ENCODE results near the gene CPNE1.

Gene CPNE1

DNA sequence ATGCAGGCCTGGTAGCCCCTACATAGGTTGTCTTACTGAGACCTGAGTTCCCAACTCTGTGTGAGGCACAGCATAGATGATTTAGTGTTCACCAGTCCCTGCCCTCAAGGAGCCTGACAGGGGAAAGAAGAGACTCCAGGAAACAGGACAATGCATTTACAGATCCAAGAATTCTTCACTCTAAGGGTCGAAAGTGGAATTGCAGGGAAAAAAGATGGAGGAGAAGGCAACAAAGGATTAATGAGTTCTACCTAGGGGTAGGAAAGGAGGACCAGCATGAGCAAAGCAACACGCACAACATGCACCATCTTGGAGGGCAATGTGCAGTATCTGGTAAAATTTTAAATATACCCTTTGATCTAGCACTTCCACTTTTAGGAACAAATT is 43.1 kb downstream of the CPNE1 start:
- TF ChIP-seq TAF1 (IDR thresholded peaks at IDR 0.05; ENCODE audit: borderline replicate concordance, insufficient read depth, low read length) = no peak
- TF ChIP-seq POLR2AphosphoS5 (IDR thresholded peaks at IDR 0.05; ENCODE audit: low read depth, low read length) = no peak
- TF ChIP-seq FOXP2 (optimal IDR thresholded peaks at IDR 0.05; ENCODE audit: borderline replicate concordance, extremely low read depth, extremely low read length, insufficient read depth) = no peak
- TF ChIP-seq, protein P1, sequence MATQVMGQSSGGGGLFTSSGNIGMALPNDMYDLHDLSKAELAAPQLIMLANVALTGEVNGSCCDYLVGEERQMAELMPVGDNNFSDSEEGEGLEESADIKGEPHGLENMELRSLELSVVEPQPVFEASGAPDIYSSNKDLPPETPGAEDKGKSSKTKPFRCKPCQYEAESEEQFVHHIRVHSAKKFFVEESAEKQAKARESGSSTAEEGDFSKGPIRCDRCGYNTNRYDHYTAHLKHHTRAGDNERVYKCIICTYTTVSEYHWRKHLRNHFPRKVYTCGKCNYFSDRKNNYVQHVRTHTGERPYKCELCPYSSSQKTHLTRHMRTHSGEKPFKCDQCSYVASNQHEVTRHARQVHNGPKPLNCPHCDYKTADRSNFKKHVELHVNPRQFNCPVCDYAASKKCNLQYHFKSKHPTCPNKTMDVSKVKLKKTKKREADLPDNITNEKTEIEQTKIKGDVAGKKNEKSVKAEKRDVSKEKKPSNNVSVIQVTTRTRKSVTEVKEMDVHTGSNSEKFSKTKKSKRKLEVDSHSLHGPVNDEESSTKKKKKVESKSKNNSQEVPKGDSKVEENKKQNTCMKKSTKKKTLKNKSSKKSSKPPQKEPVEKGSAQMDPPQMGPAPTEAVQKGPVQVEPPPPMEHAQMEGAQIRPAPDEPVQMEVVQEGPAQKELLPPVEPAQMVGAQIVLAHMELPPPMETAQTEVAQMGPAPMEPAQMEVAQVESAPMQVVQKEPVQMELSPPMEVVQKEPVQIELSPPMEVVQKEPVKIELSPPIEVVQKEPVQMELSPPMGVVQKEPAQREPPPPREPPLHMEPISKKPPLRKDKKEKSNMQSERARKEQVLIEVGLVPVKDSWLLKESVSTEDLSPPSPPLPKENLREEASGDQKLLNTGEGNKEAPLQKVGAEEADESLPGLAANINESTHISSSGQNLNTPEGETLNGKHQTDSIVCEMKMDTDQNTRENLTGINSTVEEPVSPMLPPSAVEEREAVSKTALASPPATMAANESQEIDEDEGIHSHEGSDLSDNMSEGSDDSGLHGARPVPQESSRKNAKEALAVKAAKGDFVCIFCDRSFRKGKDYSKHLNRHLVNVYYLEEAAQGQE (IDR thresholded peaks at IDR 0.05; ENCODE audit: insufficient read depth in 1 of 2, low read depth in 2 of 2, low read length in 2 of 2) = no peak
- TF ChIP-seq SIN3A (IDR thresholded peaks at IDR 0.05; ENCODE audit: borderline replicate concordance, insufficient read depth, low read length) = no peak

DNA sequence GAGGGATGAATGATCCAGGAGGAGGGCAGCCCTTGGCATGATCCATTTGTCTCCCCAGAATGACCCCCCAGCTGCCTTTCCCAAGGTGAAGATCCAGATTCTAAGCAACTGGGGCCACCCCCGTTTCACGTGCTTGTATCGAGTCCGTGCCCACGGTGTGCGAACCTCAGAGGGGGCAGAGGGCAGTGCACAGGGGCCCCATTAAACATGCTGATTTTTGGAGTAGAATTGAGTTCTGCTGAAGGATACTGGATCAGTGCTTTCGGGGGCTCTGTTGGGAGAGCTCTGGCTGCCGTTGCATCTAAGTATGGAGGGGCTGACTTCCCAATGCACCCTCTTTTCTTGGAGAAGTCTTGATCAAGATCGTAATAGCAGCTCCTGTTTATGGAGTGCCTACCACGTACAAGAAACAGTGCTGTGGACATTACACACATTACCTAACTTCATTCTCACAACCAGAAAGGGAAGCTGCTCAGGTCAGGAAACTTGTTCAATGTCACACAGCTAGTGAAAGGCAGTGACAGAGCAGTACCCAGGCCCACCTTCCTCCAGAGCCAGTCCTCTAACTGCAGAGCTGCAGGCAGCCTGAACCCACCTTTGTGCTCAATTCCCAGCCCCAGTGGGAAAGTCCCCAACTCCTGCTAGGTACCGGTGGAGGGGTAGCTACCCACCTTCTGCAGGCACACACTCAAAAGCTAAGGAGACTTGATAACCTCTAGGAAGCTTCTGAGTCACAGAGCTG is 43.7 kb downstream of the CPNE1 start:
- TF ChIP-seq FOXP2 (optimal IDR thresholded peaks at IDR 0.05; ENCODE audit: borderline replicate concordance, extremely low read depth, extremely low read length, insufficient read depth) (no peak), SIN3A (IDR thresholded peaks at IDR 0.05; ENCODE audit: borderline replicate concordance, insufficient read depth, low read length) (no peak), TAF1 (IDR thresholded peaks at IDR 0.05; ENCODE audit: borderline replicate concordance, insufficient read depth, low read length) (no peak), POLR2AphosphoS5 (IDR thresholded peaks at IDR 0.05; ENCODE audit: low read depth, low read length) (no peak)
- TF ChIP-seq, protein P1 (IDR thresholded peaks at IDR 0.05; ENCODE audit: insufficient read depth in 1 of 2, low read depth in 2 of 2, low read length in 2 of 2) = no peak

GRCh38 chr20:35619196-35620095 is 45.3 kb downstream of the CPNE1 start:
- TF ChIP-seq POLR2AphosphoS5 (IDR thresholded peaks at IDR 0.05; ENCODE audit: low read depth, low read length) (peak; percentile 77), TAF1 (IDR thresholded peaks at IDR 0.05; ENCODE audit: borderline replicate concordance, insufficient read depth, low read length) (peak; percentile 55; the same call in 1 of the 2 replicates), FOXP2 (optimal IDR thresholded peaks at IDR 0.05; ENCODE audit: borderline replicate concordance, extremely low read depth, extremely low read length, insufficient read depth) (no peak), SIN3A (IDR thresholded peaks at IDR 0.05; ENCODE audit: borderline replicate concordance, insufficient read depth, low read length) (0 out of 2 replicates have a peak, but pooled peaks have one; percentile 32)

GRCh38 chr20:35618263-35619131 is 46.2 kb downstream of the CPNE1 start:
- TF ChIP-seq FOXP2 (optimal IDR thresholded peaks at IDR 0.05; ENCODE audit: borderline replicate concordance, extremely low read depth, extremely low read length, insufficient read depth) (no peak), SIN3A (IDR thresholded peaks at IDR 0.05; ENCODE audit: borderline replicate concordance, insufficient read depth, low read length) (no peak), TAF1 (IDR thresholded peaks at IDR 0.05; ENCODE audit: borderline replicate concordance, insufficient read depth, low read length) (no peak), POLR2AphosphoS5 (IDR thresholded peaks at IDR 0.05; ENCODE audit: low read depth, low read length) (no peak)
- TF ChIP-seq, protein P1 (IDR thresholded peaks at IDR 0.05; ENCODE audit: insufficient read depth in 1 of 2, low read depth in 2 of 2, low read length in 2 of 2) = no peak

Data from PFSK-1 (cell line).